Central memory CD8-positive, alpha-beta T cell (primary cell): ENCODE data around the gene IPO8.

Experiments
- ATAC-seq: fragments of 150-1000 bp; cut with Tn5 transposase; replicated peaks from 2 replicates; pipeline ENCODE4 v1.10.0; 2022; ENCODE audit warnings: mild to moderate bottlenecking, moderate FRiP score, moderate number of reproducible peaks; ENCODE audit not compliant: poor library complexity, severe bottlenecking; ENCODE audit errors: extremely low read depth
- DNase-seq, 2 donors: peaks; one replicate each; pipeline ENCODE4 v3.0.0; 2021; ENCODE audit warnings: low spot score in 2 of 2
- H3K27ac Mint-ChIP-seq: one replicate; pipeline ENCODE4 v1.8.0; 2022; ENCODE audit warnings: low read depth, mild to moderate bottlenecking, moderate library complexity, mixed read lengths
- H3K27me3 Mint-ChIP-seq: one replicate; pipeline ENCODE4 v1.8.0; 2022; ENCODE audit warnings: mixed read lengths
- H3K36me3 Mint-ChIP-seq: one replicate; pipeline ENCODE4 v1.8.0; 2022; ENCODE audit warnings: mild to moderate bottlenecking, moderate library complexity, mixed read lengths; ENCODE audit not compliant: insufficient read depth
- H3K4me1 Mint-ChIP-seq: one replicate; pipeline ENCODE4 v1.8.0; 2022; ENCODE audit warnings: mixed read lengths
- H3K4me3 Mint-ChIP-seq: one replicate; pipeline ENCODE4 v1.8.0; 2022; ENCODE audit warnings: mild to moderate bottlenecking, moderate library complexity, mixed read lengths
- H3K9me3 Mint-ChIP-seq: one replicate; pipeline ENCODE4 v1.8.0; 2022; ENCODE audit warnings: mixed read lengths

The IPO8 gene

GRCh38 chr12:30587782-30588181 is 107.9 kb downstream of the IPO8 start:
- no peak overlapping the region for H3K27ac Mint-ChIP-seq
- ATAC-seq: no peak
- no peaks in the 10 kb centered on the region for H3K4me1 Mint-ChIP-seq
- no peaks in the 10 kb centered on the region for H3K9me3 Mint-ChIP-seq
- H3K27me3 Mint-ChIP-seq: no peaks in the 10 kb centered on the region
- H3K4me3 Mint-ChIP-seq: no peak overlapping the region
- DNase-seq: no peak
- H3K36me3 Mint-ChIP-seq: peaks cover 1% of the 10 kb centered on the region

DNA sequence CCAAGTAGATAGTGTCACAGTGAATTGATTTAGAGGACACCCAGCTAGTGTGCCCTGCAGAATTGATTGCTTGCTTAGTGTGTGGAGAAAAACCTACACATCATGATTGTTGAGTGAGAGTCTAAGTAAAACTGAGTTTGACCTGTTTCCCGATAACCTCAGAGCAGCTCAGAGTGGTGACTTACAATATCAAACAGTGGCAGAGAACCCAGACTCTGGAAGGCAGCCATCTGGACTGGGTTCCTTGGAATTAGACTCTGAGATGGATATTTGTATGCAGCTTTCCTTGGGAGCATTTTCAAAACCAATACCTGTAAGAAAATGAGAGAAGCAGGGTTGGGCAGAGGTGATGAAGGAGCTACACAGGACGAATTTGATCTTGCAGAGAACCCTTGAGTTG is 109.8 kb downstream of the IPO8 start:
- DNase-seq: no peak
- no peaks in the 10 kb centered on the region for H3K27me3 Mint-ChIP-seq
- H3K9me3 Mint-ChIP-seq: no peaks in the 10 kb centered on the region
- H3K4me1 Mint-ChIP-seq: no peaks in the 10 kb centered on the region
- no peak overlapping the region for H3K4me3 Mint-ChIP-seq
- peaks cover 1% of the 10 kb centered on the region for H3K36me3 Mint-ChIP-seq
- no peak for ATAC-seq
- H3K27ac Mint-ChIP-seq: no peak overlapping the region

- ATAC-seq (no peak), DNase-seq (no peak)
- Mint-ChIP-seq H3K36me3 (no peaks in the 10 kb centered on the region), H3K4me3 (no peak overlapping the region), H3K27ac (no peak overlapping the region), H3K27me3 (no peaks in the 10 kb centered on the region), H3K4me1 (no peaks in the 10 kb centered on the region), H3K9me3 (no peaks in the 10 kb centered on the region)
Measured at GRCh38 chr12:30582943-30583342, 112.7 kb downstream of the IPO8 start.

GRCh38 chr12:30580344-30580743 is 115.3 kb downstream of the IPO8 start:
- no peaks in the 10 kb centered on the region for H3K36me3 Mint-ChIP-seq
- no peaks in the 10 kb centered on the region for H3K4me1 Mint-ChIP-seq
- ATAC-seq: no peak
- no peak overlapping the region for H3K4me3 Mint-ChIP-seq
- no peak overlapping the region for H3K27ac Mint-ChIP-seq
- no peak for DNase-seq
- H3K9me3 Mint-ChIP-seq: no peaks in the 10 kb centered on the region
- no peaks in the 10 kb centered on the region for H3K27me3 Mint-ChIP-seq
